ENCODE data around the gene STAM2. TPM values are rescaled to one million over a fixed set of nuclear protein-coding genes. Genes with fewer than 3 reads are reported as not detected.

The STAM2 gene
- total and polyA plus RNA-seq, 3 donors from 2014 or later: 35.7 to 47.6 (median 37.7) TPM

GRCh38 chr2:152097801-152098495 lies 77.6 kb downstream of the STAM2 start:
- H3K36me3 ChIP-seq (ENCODE audit: low read depth, missing control alignments): no peaks in the 10 kb centered on the region
- peak overlapping the region; percentile 55 to 64 for H3K4me3 ChIP-seq
- H3K27me3 ChIP-seq: no peaks in the 10 kb centered on the region
- peak; percentile 46 for DNase-seq
- WGBS, 2 donors: 0% methylated on average over 19 to 28 of the region's 52 CpGs
- no peaks in the 10 kb centered on the region for H3K9me3 ChIP-seq
- H3K27ac ChIP-seq: peak overlapping the region; percentile 15 to 70
- intact Hi-C loops (cut with DNase I; ENCODE audit: low total_unique reads): no loop called here
- no peak for TF ChIP-seq CTCF (IDR thresholded peaks at IDR 0.05)
- TF ChIP-seq POLR2A (IDR thresholded peaks at IDR 0.05): no peak
- H3K4me1 ChIP-seq: peaks cover 14% of the 10 kb centered on the region

DNA sequence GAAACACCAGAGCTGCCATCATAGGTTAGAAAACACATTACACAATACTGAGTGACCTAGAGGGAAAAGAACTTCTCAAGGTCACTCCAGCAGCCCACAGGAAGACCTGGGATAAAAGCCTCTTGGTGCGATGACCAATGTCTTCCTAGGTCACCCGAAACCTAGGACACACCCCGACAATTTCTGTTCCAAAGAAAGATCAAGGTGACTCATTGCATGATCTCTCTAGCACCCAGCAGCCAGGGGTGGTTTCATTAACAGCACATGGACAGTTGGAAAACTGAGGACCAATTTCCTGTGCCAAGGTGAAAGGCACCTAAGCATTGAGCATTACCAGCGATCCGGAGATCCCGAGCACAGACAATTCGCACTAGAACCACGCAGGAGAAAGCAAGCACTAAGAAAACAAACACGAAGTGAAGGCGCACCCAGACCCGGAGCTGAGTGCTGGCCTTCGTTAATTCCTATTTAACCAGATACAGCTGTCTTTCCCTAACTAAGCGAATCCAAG lies 78.2 kb downstream of the STAM2 start:
- intact Hi-C loops (cut with DNase I; ENCODE audit: low total_unique reads): no loop called here
- Histone ChIP-seq H3K9me3 (no peaks in the 10 kb centered on the region), H3K27ac (peak overlapping the region; percentile 15 to 70), H3K4me3 (peak overlapping the region; percentile 55 to 64), H3K36me3 (ENCODE audit: low read depth, missing control alignments) (no peaks in the 10 kb centered on the region), H3K27me3 (no peaks in the 10 kb centered on the region), H3K4me1 (peaks cover 14% of the 10 kb centered on the region)
- 4% methylated on average over 13 of the region's 13 CpGs for WGBS, 2 donors
- DNase-seq: peak; percentile 40
- TF ChIP-seq POLR2A (IDR thresholded peaks at IDR 0.05): no peak
- no peak for TF ChIP-seq CTCF (IDR thresholded peaks at IDR 0.05)

- WGBS, 2 donors: 95% methylated on average over 1 of the region's 1 CpG
- Histone ChIP-seq H3K4me3 (no peak overlapping the region), H3K36me3 (ENCODE audit: low read depth, missing control alignments) (no peaks in the 10 kb centered on the region), H3K27me3 (no peaks in the 10 kb centered on the region), H3K27ac (peak overlapping the region in 1 of 2 donors; percentile 52), H3K9me3 (no peaks in the 10 kb centered on the region), H3K4me1 (peaks cover 14% of the 10 kb centered on the region)
- DNase-seq: no peak
- intact Hi-C loops (cut with DNase I; ENCODE audit: low total_unique reads): no loop called here
- TF ChIP-seq POLR2A (IDR thresholded peaks at IDR 0.05): no peak
- no peak for TF ChIP-seq CTCF (IDR thresholded peaks at IDR 0.05)
These were observed 80.4 kb downstream of the STAM2 start for GRCh38 chr2:152095146-152095545.

DNA sequence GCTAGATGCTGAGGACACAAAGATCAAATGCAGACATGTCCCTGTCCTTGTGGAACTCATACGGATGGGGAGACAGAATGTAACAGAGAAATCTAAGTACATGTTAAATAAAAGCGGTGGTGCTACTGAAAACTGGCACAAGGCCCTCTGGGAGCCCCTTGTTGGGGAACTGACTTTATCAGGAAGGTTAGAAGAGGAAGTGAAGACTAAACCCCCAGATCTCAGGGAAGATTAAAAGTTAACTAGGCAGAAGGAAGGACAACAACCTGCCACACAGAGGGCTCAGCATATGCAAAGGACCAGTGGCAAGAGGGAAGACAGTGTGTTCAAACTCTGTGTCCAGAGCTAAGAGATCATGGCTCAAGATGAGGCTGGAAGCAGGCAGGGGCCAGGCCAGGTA lies 81.5 kb downstream of the STAM2 start:
- Histone ChIP-seq H3K27me3 (no peaks in the 10 kb centered on the region), H3K4me3 (no peak overlapping the region), H3K27ac (peak overlapping the region; percentile 42 to 52), H3K9me3 (no peaks in the 10 kb centered on the region), H3K4me1 (peaks cover 7% of the 10 kb centered on the region), H3K36me3 (ENCODE audit: low read depth, missing control alignments) (no peaks in the 10 kb centered on the region)
- intact Hi-C loops (cut with DNase I; ENCODE audit: low total_unique reads): no loop called here
- 68 to 76% methylated on average over 2 of the region's 2 CpGs for WGBS, 2 donors
- TF ChIP-seq CTCF (IDR thresholded peaks at IDR 0.05) (no peak), POLR2A (IDR thresholded peaks at IDR 0.05) (no peak)
- DNase-seq: no peak

DNA sequence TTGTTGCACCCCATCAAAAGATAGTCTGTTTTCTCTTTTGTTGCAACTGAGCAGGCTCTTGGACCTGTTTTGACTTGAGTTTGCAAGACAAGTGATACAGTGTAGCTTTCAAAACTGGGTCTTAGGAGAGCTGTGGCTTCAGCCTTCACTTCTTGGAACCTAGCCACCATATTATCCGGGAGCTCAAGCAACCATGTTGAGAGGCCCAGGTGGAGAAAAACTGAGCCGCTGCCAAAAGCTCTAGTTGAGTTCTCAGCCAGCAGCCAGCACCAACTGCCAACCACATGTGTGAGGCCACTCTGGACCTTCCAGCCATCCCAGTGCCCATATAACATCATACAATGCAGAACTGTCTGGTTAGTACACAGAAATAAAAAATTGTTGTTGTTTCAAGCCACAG lies 82.1 kb downstream of the STAM2 start:
- no peak for TF ChIP-seq CTCF (IDR thresholded peaks at IDR 0.05)
- TF ChIP-seq POLR2A (IDR thresholded peaks at IDR 0.05): no peak
- Histone ChIP-seq H3K27me3 (no peaks in the 10 kb centered on the region), H3K4me3 (no peak overlapping the region), H3K27ac (peak overlapping the region; percentile 42 to 52), H3K36me3 (ENCODE audit: low read depth, missing control alignments) (no peaks in the 10 kb centered on the region), H3K9me3 (no peaks in the 10 kb centered on the region), H3K4me1 (peaks cover 4% of the 10 kb centered on the region)
- intact Hi-C loops (cut with DNase I; ENCODE audit: low total_unique reads): no loop called here
- peak; percentile 92 for DNase-seq
- 43 to 46% methylated on average over 2 of the region's 2 CpGs for WGBS, 2 donors
